NCI-H510A (cell line): ENCODE data around the gene MNX1.

Experiments used
- DNase-seq: peaks from one replicate; lab custom pipeline; 2025; lab: John Stamatoyannopoulos, UW

The MNX1 gene

DNA sequence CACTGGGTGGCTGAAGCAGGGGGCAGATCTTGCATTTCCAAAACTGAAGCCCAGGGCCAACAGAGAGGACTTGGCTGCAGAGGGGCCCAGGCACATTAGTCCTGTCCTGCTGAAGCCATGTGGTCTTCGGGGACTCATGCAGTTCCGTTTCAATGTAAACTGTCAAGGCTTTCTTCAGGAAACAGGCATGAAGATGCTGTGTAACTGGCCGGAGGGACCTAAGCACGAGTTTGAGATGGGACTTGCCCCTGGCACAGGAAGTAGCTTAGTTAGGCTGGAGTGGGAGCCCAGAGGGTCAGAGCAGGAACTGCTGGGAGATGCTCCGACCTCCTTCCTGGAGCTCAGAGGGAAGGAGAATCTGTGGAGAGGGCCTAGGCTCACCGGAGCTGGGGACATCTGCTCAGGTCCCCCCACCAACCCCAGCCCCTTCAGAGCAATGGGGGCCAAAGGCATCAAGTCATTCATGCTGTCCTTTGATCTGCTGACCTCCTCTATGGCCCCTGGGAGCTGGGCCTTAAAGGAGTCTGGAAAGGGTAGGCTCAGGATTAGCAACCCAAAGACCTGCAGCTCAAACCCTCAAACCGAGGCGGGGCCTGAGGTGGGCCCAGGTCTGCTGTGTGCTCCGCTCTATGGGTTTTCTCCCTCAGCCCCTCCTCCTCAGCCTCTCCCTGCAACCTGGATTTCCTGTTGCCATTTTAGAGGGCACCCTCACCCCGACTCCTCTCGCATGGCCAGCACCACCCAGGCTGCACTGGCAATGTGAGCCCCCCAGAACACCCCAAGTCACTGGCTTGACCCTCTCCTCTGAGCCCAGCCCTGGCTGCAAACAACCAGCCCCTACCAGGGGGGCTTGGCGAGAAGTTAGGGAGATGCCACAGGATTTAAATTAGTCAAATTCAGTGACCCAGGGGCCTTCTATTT lies 4.4 kb upstream of the MNX1 start:
- DNase-seq = no peak

DNA sequence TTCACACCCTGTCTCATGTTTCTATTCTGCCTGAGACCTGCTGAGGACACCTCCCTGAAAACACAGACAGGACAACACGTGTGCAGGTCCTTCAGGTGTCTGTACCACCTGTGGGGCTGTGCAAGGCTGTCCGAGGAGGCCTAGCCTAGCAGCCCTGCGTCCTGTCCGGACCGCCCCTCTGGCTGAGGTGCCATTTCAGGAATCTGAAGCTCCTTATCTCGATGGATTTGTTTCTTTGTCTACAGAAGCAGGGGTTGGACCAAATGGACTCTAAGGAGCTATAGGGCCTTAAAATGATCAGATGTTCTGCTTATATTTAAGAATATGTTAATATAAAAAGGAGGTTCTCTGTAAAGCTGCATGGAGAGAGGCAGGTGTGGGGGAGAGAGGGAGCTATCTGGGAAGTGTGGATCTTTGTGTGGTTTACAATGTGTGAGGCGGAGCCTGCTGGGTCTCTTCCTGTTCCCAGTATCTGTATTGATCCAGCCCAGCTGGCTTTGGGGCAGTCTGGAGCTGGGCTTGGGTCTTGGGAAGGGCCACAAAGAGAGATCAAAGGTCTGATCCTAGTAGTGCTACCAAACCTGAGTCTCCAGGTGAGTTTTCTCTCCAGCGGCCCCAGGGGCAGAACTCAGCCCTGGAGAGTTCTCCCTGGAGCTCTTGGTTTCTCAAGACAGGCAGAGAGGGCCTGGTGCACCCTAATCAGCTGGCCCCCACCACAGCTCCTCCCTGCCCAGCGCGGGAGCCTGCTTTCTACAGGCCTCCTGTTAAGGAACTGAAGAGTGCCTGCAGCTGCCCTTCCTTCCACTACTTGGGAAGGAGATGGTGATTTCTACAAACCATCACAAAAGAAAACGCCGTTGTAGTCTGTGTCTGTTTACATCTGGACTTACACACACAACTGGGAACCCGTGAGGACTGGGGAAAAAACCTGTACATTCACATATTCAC lies 3.4 kb upstream of the MNX1 start:
- peak; percentile 42 for DNase-seq

DNA sequence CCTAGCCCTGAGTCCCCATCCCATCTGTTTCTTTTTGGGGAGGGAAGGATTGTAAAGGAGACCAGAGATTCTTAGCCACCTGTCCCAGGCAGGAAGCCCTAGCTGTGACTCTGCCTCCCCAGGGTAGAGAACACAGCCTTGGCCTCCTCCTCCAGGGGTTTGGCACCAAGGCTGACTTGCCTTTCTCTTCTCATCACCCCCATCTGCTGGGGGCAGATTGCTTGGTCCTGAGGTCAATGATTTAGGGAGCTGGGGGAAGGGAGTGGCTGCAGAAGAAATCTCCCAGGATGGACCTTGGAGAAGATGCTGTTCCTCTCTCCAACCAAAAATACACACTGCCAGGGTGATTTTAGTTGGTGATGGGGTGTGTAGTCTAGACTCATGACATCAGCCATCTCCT lies 2.6 kb upstream of the MNX1 start:
- DNase-seq = no peak

DNA sequence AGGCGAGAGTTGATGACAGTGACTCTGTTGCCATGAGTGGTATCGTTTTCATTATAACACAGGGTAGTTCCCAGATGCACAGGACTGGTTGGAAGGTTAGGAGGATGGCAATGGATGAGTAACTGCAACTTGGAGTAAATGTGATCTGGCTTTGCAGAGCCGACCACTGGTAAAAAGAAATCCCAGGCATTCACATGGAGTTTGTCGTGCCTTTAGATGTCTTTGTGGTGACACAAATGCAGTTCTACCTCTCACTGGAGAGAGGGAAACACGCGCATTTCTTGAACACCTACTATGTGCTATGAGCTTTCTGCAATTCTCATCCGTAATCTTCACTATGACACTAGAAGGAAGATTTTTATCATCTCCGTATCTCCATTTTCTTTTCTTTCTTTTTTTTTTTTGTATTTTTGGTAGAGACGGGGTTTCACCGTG lies 1.7 kb upstream of the MNX1 start:
- DNase-seq = no peak

DNA sequence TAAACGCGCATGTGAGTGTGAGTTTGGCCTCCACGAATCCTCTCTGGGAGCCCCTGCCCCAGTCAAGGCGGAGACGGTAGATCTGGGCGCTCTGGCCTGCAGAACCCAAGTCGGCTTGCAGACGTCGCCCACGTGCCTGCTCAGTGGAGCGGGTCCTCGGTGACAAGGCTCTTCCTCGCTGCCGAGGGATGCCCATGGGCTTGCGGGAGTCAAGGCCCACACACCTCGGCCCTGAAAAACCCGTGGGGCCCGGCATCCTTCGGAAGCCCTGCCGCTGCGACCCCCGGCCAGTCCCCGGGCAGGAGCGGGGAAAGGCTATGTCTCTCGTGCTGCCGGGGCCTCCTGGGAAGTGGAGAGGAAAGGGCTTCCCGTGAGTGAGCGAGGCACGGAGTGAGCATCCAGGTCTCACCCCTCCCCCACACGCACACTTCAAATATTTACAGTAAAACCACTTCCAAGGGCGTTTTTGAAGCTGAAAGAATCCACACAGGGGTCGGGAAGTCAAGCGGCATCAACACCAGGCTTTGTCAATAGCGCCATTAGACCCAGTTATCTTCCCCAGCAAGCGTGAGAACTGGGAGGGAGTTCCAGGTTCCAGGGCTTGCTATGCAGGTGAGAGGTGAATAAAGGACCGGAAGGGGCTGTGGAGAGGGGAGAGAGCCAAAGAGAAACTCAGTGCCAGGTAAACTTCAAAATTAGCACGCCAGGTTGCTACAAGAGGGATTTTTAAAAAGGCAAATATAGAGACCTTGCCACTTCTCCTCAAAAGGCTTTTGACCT lies 1.1 kb upstream of the MNX1 start:
- DNase-seq = peak; percentile 49

DNA sequence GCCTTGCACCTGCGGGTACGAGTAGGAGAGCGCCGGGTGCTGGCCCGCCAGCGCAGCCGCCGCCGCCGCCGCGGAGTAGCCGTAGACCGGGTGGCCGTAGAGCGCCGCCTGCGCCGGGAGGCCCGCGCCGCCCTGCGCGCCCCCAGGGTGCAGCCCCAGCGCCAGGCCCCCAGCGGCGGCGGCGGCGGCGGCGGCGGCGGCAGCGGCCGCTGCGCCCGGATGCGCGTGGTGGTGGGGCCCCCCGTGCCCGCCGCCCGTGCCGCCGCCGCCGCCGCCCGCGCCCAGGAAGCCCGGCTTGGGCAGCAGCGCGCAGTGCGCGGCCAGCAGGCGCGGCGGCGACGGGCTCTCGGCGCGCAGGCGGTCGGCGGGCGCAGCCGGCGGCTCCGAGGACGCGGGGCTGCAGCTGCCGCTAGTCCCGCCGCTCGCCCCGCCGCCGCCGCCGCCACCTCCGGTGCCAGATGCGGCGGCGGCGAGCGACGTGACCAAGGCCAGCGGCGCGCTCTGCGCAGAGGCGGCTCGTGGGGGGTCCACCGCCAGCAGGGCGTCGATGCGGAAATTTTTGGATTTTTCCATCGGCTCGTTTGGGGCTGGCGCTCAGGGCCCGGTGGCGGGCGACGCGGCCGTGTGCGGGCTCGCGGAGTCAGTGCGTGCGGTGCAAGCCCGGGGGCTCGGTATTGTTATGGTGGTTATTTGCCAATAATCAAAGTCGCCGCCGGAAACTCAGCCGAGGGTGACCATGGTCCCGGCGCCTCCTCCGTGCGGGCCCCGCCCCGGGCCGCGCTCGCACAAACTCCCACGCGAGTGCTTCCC lies 480 bp downstream of the MNX1 start:
- no peak for DNase-seq

DNA sequence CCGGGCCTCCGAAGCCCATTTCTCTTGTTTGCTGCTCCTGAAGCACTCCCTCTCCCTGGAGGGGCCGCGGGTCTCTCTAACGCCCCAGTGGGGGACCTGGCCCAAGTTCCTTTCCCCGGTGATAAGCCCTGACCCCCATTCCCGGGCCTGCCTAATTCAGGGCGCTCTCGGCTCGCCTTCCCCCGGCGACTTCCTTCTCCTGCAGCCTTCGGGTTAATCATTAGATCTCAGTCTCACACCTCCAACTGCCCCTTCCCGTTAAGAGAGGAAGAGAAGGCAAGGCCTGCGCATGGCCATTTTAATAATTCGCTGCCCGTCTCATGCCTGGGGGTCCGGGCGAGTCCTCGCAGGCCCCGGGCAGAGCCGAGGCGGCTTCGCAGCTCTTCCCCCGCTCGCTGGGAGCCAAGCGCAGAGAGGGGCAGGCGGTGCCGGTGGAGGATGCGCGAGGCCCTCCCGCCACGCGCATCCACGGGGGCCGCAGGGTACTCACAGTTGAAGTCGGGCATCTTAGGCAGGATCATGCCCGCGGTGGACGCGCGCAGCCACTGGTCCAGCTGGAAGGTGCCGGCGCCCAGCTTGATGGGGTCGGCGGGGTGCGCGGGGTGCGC lies 1.2 kb downstream of the MNX1 start:
- DNase-seq = no peak

DNA sequence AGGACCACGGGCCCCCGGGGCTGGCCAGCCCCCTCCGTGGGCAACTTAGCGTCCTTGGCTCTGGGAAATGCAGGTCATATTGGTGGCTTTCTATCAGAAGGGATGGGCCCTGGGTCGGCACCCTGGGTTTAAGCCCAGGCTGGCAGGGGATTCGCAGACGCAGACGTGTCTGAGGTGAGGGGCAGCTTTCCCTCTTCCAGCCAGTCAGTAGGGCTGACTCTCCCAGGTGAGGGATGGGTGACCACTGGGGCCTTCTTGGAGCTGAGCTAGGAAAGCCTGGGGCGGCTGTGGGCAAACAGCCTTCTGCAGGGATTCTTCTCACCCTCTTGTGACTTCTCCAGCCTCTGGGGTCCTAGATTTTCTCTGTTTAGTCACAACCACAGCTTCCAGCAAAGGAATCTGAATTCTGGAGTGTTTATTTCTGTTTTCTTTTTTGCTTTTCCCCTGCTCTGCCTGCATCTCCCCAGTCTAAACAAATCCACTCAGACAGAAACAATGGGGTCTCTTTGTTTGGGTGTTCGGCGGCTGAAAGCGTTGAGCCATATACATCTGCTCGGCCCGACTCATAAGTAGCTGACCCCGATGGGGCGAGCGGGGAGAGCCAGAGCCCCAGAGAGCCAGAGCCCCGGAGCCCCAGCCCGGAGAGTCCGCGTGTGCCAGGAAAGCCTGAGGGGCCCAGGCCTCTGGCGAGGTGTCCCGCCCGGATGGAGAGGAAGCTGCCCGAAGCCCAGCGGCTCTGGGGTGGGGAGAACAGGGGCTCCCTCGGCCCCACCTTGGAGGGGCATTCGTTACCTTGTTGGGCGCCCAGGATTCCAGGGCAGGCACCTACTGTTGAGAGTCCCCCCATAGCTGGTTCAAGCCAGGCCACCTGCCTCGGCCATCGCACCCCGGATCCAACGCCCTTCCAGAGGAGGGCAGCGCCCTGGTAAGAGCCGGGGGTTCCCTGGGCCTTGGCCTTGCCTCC lies 2.0 kb downstream of the MNX1 start:
- DNase-seq = no peak

DNA sequence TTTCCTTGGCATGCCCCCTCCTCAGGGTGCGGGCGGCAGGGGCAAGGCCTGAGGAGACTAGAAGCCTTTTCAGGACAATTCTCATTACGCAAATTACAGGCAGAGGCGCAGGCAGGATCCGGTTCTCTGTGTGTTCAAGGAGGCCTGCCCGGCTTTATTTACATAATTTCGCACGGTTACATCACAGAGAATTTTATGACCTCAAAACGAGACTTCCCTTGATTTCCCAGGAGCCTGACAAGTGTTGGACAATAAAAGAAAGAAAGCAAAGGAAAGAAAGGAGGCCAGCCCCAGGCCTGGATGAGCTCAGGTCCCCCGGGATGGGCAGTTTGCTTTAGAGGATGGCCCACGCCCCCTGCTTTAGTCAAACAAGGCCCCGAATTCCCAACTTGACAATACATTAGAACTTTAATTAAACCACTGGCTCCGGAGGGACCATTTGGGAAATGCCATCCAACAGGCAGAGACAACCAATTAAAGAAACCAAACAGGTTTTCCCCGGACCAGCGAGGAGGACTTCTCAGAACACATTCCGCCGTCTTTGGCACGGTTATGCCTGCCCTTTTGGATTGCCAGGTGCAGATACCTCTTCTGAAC lies 2.9 kb downstream of the MNX1 start:
- DNase-seq = no peak

DNA sequence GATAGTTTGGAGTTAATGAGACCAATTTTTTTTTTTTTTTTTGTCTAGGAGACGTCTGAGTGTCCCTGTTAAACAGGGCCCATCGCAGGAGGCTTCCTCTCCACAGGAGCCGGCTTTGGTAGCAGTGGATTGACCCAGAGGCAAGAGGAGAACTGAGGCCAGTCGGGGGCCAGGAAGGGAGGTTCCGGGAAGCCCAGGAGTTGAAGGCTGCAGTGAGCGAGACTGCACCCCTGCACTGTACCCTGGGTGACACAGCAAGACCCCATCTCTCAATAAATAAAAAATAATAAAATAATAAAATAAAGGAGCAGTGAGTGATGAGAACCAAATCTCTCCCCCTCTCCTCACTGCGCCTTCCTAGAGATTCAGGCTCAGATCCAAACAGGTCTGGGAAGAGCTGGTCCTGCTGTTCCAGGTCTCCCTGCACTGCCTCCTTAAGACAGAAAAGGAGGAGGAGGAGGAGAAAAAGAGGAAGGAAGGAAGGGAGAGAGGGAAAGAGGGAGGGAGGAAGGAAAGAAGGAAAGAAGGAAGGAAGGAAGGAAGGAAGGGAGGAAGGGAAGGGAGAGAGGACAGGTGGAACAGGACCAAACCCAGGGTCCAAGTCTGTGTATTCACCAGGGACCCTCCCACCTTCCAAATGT lies 3.5 kb downstream of the MNX1 start:
- DNase-seq = no peak

DNA sequence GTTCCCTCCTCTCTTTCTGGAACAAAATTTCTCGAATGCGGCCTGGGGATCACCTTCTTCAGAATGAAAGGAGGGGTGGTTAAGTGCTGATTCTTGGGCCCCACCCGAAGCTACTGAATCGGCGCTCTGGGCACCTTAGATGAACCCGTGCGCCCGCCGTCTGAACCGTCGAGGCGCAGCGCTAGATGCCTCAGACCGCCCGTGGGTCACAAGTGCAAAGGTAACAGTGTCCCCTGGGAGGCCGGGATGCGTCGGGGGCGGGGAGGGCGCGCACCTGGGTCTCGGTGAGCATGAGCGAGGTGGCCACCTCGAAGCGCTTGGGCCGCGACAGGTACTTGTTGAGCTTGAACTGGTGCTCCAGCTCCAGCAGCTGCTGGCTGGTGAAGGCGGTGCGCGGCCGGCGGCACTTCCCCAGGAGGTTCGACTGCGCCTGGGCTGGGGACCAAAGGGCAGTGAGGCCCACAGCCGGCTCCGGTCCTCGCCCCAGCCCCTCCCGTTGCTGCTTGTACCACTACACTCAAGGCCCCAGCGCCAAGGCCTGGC lies 4.2 kb downstream of the MNX1 start:
- no peak for DNase-seq

DNA sequence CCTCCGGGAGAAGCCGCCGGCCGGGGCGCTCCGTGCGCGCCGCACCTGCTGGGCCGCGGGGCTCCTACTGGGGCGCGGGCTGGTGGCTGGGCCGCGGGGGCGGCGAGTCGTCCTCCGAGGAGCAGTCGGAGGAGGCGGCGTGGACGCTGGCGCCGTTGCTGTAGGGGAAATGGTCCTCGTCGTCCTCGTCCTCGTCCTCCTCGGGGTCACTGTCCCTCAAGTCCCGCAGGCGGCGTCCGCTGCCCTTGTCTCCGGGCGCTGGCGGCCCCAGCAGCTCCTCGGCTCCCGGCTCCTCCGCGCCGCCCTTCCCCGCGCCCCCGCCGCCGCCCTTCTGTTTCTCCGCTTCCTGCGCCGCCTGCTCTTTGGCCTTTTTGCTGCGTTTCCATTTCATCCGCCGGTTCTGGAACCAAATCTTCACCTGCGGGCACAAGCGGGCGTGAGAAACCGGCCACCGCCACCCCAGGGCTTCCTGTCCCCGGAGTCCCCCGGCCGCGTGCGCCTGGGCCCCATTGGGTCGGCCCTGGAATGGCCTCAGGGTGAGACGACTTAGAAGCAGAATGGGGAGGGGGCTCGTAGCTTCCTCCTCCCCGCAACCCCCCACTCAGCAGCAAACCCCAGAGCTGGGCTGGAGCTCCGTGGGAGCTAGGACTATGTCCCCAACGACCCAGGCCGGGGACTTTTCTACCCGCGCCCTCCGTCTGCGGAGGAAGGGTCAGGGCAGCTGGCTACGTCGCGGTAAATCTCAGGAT lies 4.8 kb downstream of the MNX1 start:
- no peak for DNase-seq

DNA sequence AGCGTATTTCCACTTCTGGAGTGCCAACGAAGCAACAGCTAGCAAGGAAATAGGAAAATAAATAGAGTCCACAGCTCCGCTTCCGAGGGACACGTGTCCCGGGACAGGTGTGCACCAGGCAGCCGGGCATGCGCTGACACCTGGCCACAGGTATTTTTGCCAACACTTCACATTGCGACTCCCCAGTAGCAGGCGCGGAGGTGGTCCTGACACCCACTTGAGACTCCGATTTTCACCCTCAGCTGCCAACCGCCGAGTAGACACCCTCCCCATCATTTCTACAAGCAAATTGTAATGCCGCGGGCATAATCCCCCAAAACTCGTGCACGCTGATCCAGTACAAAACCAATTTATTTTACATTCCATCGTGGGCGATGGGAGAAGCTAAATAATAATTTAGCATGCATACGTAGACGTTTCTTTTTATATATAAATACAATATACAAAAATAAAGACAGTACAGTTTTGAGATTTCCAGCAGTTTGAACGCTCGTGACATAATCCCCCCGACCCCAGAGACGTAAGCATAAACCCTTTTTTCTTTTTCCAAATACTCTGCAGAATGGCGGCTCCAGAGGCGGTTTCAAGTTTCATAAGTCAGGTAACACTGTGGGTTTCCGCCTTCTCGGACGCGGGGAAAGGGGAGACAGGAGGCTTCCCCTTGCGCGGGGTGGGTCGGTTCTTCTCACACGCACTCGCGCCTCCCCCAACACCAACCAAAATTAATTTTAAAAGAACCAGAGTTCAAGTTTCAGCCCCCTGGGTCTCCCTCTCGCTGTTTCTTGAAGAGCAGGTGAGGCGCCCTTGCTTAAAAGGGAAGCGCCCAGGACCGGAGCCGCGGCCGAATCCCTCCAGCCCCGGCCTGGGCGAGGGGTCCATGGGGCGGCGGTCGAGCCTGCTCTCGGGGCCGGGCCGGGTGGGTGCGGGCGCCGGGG lies 5.7 kb downstream of the MNX1 start:
- DNase-seq = no peak

DNA sequence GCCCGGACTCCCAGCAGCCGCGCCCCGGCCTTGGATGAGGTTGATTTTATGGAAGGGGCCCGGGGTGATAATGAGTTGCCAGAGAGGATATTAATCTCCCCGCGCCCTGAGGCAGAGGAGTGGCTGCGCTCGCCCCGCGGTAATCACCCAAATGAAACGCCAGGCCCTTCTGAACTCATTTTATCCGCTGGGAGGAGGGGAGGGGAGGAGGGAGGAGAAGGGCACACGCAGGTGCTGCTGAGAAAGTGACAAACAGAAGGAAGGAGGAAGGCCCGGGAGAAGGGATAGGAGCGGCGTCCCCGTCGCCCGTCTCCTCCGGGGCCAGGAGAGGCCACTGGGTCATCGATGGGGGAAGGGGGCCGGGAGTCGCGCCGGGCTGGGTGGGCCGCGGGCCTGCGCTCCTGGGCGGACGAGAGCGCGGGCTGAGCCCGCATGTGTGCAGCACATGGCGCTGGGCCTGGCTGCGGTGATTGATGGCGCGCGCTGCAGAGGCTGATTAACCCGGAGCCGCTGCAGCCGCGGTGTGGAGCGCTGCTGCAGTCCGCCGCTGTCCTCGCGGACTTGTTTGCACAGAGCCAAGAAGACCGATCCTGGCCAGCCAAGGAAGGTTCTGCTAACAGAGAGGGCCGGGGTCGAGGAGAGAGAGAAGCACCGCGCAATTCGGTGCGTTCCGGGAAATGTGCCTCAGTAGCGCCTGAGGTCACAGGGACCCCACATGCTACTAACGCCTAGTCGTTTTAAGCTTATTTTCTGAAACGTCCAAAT lies 6.5 kb downstream of the MNX1 start:
- DNase-seq = no peak

DNA sequence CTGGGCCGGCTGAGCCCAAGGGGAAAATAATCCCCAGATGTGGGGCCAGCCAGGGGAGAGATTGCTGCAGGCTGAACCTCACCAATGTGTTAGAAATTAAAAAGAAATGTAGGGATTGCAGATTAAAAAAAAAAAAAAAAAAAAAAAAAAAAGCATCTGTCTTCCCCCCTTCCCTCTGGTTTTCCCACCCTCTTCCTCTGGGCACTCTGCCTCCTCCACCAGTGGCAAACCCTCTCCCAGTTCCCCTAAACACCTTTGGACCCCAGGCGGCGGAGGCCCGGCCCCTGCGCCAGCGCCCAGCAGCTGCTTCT lies 7.1 kb downstream of the MNX1 start:
- DNase-seq = no peak
